ENCODE results near the gene BCL2L13. TPM values are rescaled to one million over a fixed set of nuclear protein-coding genes. Genes with fewer than 3 reads are reported as not detected.
"Not testable (repeated sequence)": the region's sequence is repeated elsewhere in the genome, so short reads cannot be mapped to it uniquely, and the experiment has no call there.

BCL2L13 gene
- total RNA-seq, 2 experiments from 2014 or later, result 36.1 to 38.3 TPM

- DNase-seq, result no peak
- Mint-ChIP-seq H3K27ac (no peak overlapping the region), H3K9me3 (no peaks in the 10 kb centered on the region), H3K4me1 (ENCODE audit: low read depth) (peaks cover 22% of the 10 kb centered on the region), H3K27me3 (no peaks in the 10 kb centered on the region), H3K36me3 (ENCODE audit: low read depth) (no peaks in the 10 kb centered on the region), H3K4me3 (no peak overlapping the region)
- TF ChIP-seq, protein P1, sequence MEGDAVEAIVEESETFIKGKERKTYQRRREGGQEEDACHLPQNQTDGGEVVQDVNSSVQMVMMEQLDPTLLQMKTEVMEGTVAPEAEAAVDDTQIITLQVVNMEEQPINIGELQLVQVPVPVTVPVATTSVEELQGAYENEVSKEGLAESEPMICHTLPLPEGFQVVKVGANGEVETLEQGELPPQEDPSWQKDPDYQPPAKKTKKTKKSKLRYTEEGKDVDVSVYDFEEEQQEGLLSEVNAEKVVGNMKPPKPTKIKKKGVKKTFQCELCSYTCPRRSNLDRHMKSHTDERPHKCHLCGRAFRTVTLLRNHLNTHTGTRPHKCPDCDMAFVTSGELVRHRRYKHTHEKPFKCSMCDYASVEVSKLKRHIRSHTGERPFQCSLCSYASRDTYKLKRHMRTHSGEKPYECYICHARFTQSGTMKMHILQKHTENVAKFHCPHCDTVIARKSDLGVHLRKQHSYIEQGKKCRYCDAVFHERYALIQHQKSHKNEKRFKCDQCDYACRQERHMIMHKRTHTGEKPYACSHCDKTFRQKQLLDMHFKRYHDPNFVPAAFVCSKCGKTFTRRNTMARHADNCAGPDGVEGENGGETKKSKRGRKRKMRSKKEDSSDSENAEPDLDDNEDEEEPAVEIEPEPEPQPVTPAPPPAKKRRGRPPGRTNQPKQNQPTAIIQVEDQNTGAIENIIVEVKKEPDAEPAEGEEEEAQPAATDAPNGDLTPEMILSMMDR (IDR thresholded peaks at IDR 0.05), result no peak
- ChIA-PET POLR2A (no interaction called here), CTCF (interaction anchor here (1.6 to 2.1 kb wide), 2 partner anchors 19 to 24 kb away, joined by 4 to 6 read pairs; no protein-coding TSS in a partner anchor)
- intact Hi-C loops (cut with micrococcal nuclease), result no loop called here
- ATAC-seq, result no peak
These were observed 122.6 kb downstream of the BCL2L13 start for GRCh38 chr22:17761138-17761488.

DNA sequence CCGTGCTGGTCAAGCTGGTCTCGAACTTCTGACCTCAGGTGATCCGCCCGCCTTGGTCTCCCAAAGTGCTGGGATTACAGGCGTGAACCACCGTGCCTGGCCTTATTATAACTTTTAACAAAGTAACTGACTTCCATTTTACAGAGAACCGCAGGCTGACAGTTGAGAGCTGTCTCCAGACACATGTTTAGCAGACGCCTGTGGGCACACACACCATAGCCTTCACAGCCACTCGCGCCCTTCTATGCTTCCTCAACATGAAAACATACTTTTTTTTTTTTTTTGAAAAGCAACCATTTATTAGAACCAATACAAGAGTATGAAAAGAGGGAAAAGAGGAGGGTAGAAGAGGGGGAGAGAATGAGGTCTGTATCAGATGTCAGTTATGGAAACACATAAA, 124.9 kb downstream of the BCL2L13 start:
- intact Hi-C loops (cut with micrococcal nuclease); H3K27me3 Mint-ChIP-seq; H3K4me3 Mint-ChIP-seq; DNase-seq; H3K27ac Mint-ChIP-seq; H3K9me3 Mint-ChIP-seq; H3K36me3 Mint-ChIP-seq (ENCODE audit: low read depth); ATAC-seq: not testable (repeated sequence)
- H3K4me1 Mint-ChIP-seq (ENCODE audit: low read depth), result peaks cover 35% of the 10 kb centered on the region
- POLR2A ChIA-PET, result interaction anchor here (1.8 kb wide), 1 partner anchor 9 kb away, joined by 4 read pairs; no protein-coding TSS in a partner anchor
- CTCF ChIA-PET, result interaction anchor here (1.1 kb wide), 1 partner anchor 24 kb away, joined by 3 read pairs; no protein-coding TSS in a partner anchor

DNA sequence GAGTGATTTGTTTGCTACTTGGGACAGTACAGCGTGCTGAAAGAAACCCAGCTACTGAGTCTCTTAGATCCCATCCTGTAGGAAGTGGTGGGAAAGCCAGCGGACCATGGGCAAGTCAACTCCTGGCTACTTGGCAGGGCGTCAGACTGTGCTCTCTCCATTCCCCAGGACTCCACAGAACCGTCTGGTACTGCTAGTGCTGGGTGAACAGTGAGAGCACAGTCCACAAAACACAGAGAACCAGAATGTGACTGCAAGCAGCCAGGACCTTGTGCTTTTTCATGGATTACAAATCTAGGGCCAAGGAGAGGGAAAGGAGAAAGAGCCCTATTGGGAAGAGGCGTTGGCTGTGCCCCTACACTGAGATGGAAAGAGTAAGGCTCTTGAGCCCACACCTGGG, 125.5 kb downstream of the BCL2L13 start:
- TF ChIP-seq, protein P1 (IDR thresholded peaks at IDR 0.05), result no peak
- ChIA-PET CTCF (no interaction called here), POLR2A (interaction anchor here (1.8 kb wide), 1 partner anchor 8 kb away, joined by 4 read pairs; no protein-coding TSS in a partner anchor)
- Mint-ChIP-seq H3K4me3 (no peak overlapping the region), H3K27me3 (no peaks in the 10 kb centered on the region), H3K36me3 (ENCODE audit: low read depth) (peaks cover 2% of the 10 kb centered on the region), H3K27ac (no peak overlapping the region), H3K4me1 (ENCODE audit: low read depth) (peaks cover 35% of the 10 kb centered on the region), H3K9me3 (no peaks in the 10 kb centered on the region)
- ATAC-seq (no peak), DNase-seq (no peak)
- intact Hi-C loops (cut with micrococcal nuclease), result no loop called here

DNA sequence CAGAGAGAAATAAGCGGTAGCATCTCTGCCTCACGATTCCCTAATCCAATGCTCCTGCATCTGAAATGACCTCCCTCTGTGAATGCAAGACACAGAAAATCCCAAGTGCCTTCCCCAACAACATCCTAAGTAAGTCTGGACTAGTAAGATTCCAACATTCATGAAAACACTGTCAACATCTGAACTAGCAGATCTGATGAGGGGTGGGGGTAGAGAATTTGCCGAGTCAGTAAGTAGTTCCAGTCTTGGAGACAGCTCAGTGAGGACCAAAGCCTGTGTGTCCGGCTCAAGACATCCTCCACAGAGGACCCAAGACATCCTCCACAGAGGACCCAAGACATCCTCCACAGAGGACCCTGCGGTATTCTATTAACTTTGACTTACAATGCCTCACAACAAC, 126.3 kb downstream of the BCL2L13 start:
- ATAC-seq; H3K27me3 Mint-ChIP-seq; H3K27ac Mint-ChIP-seq; intact Hi-C loops (cut with micrococcal nuclease); H3K36me3 Mint-ChIP-seq (ENCODE audit: low read depth); DNase-seq; H3K4me3 Mint-ChIP-seq; H3K9me3 Mint-ChIP-seq: not testable (repeated sequence)
- POLR2A ChIA-PET, result interaction anchor here (1.3 to 1.6 kb wide), 2 partner anchors 14 to 19 kb away, joined by 3 read pairs; no protein-coding TSS in a partner anchor
- CTCF ChIA-PET, result interaction anchor here (1.5 to 3.9 kb wide), 5 partner anchors 8 to 311 kb away, joined by 3 to 29 read pairs (median 6); no protein-coding TSS in a partner anchor
- peaks cover 38% of the 10 kb centered on the region for H3K4me1 Mint-ChIP-seq (ENCODE audit: low read depth)

DNA sequence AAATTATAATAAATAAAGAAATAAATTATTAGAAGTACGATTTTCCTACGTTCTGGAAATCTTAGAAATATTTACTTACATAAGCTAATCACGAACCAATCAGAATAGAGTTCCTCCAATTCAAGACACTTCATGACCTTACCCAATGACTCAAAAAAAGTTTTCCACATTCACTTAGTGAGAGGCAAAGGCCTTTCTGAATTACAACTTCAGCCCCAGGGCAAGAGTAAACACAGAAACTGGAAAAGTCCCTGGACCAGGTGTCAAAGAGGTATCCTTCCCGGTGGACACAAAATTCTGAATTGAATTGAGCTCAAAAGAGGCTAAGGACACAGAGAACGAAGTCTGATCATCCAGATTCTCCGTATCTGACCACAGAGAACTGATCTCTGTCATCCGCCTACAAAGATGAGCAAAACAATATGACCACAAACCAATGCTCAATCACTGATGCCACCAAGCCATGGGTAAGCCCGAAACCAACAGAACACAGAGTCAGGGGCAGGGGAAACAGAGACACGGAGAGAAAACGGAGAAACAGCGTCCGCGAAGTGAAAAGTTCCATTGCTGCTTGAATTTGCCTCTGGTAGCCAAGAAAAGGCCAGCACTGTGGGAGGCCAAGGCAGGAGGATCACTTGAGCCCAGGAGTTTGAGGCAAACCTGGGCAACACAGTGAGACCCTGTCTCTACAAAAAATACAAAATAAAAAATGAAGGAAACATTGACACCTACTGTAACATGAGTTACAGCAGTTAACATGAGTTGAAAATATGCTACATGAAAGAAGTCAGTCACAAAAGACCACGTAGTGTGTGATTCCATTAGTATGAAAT, 128.9 kb downstream of the BCL2L13 start:
- DNase-seq, result peak; percentile 86
- H3K4me3 Mint-ChIP-seq, result peak overlapping the region; percentile 49
- intact Hi-C loops (cut with micrococcal nuclease), result no loop called here
- peak overlapping the region; percentile 76 for H3K27ac Mint-ChIP-seq
- ATAC-seq, result peak; percentile 86
- no peaks in the 10 kb centered on the region for H3K9me3 Mint-ChIP-seq
- ChIA-PET POLR2A (interaction anchor here (0.8 to 3.7 kb wide), 5 partner anchors 10 to 24 kb away, joined by 3 to 25 read pairs (median 5); no protein-coding TSS in a partner anchor), CTCF (interaction anchor here (0.7 to 3.9 kb wide), 12 partner anchors 12 to 693 kb away, joined by 3 to 29 read pairs (median 4); no protein-coding TSS in a partner anchor)
- H3K27me3 Mint-ChIP-seq, result peaks cover 1% of the 10 kb centered on the region
- H3K4me1 Mint-ChIP-seq (ENCODE audit: low read depth), result peaks cover 48% of the 10 kb centered on the region
- peaks cover 2% of the 10 kb centered on the region for H3K36me3 Mint-ChIP-seq (ENCODE audit: low read depth)
- TF ChIP-seq, protein P1 (IDR thresholded peaks at IDR 0.05), result no peak
